Measurements from ENCODE around the gene HSPG2. TPM values are rescaled to one million over a fixed set of nuclear protein-coding genes. Genes with fewer than 3 reads are reported as not detected.
A peak's percentile ranks its signal among the peaks of the same experiment; 100 is the strongest.

The HSPG2 gene
- total and polyA plus RNA-seq, 9 of the 15 experiments (the other 6 are each of a cell fraction or from before 2014, with no cell fraction given), result 0.14 to 160 (median 15.7) TPM

DNA sequence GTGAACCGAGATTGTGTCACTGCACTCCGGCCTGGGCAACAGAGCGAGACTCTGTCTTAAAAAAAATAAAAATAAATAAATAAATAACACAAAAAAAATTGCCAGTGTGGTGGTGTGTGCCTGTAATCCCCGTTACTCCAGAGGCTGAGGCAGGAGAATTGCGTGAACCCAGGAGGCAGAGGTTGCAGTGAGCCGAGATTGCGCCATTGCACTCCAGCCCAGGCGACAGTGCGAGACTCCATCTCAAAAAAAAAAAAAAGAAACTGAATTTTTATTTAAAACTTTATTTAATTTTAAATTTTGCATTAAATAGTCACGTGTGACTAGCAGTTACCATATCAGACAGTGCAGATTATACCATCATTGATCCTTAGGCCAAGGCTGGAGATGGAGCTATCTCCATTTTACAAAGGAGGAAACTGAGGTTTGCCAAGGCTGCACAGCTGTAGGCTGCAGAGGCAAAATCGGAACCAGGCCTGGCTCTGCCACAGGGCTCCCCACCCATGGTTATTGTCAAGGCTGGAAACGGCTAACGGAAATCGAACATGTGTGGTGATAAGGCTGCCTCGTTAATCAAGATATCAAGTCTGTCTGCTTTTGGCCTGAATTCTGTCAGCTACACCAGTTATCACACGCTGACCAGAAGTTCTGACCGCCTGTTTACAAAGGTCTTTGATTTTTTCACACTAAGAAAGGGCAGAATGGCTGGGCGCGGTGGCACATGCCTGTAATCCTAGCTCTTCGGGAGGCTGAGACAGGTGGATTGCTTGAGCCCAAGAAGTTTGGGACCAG lies 20.5 kb downstream of the HSPG2 start (continued):
- no peak for TF ChIP-seq CREBBP (IDR thresholded peaks at IDR 0.05; ENCODE audit: low read depth, low read length)
- TF ChIP-seq, protein P1, sequence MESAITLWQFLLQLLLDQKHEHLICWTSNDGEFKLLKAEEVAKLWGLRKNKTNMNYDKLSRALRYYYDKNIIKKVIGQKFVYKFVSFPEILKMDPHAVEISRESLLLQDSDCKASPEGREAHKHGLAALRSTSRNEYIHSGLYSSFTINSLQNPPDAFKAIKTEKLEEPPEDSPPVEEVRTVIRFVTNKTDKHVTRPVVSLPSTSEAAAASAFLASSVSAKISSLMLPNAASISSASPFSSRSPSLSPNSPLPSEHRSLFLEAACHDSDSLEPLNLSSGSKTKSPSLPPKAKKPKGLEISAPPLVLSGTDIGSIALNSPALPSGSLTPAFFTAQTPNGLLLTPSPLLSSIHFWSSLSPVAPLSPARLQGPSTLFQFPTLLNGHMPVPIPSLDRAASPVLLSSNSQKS (CRISPR knock-in tag; IDR thresholded peaks at IDR 0.05), result no peak
- TF ChIP-seq TCF7L2 (IDR thresholded peaks at IDR 0.05; ENCODE audit: low read depth, low read length), result no peak
- TF ChIP-seq LARP7 (IDR thresholded peaks at IDR 0.05), result no peak
- TF ChIP-seq CHD1 (IDR thresholded peaks at IDR 0.05; ENCODE audit: low read length), result no peak
- TF ChIP-seq BRF1 (IDR thresholded peaks at IDR 0.05; ENCODE audit: borderline replicate concordance, extremely low read depth, insufficient read length), result no peak
- no peak for TF ChIP-seq NCOA6 (IDR thresholded peaks at IDR 0.05)
- TF ChIP-seq HDAC1 (IDR thresholded peaks at IDR 0.05), result peak; percentile 11 to 92; a peak in 2 of 4 replicates
- TF ChIP-seq TARDBP (IDR thresholded peaks at IDR 0.05), result no peak
- TF ChIP-seq MAFK (IDR thresholded peaks at IDR 0.05; ENCODE audit: low read length), result no peak
- TF ChIP-seq AFF4 (CRISPR knock-in tag; IDR thresholded peaks at IDR 0.05), result no peak
- no peak for TF ChIP-seq ZSCAN29 (IDR thresholded peaks at IDR 0.05)
- no peak for TF ChIP-seq ERF (CRISPR knock-in tag; IDR thresholded peaks at IDR 0.05)
- no peak for TF ChIP-seq THRB (CRISPR knock-in tag; conservative IDR thresholded peaks at IDR 0.05)
- no peak for TF ChIP-seq GMEB1 (CRISPR knock-in tag; IDR thresholded peaks at IDR 0.05)
- TF ChIP-seq, protein P2, sequence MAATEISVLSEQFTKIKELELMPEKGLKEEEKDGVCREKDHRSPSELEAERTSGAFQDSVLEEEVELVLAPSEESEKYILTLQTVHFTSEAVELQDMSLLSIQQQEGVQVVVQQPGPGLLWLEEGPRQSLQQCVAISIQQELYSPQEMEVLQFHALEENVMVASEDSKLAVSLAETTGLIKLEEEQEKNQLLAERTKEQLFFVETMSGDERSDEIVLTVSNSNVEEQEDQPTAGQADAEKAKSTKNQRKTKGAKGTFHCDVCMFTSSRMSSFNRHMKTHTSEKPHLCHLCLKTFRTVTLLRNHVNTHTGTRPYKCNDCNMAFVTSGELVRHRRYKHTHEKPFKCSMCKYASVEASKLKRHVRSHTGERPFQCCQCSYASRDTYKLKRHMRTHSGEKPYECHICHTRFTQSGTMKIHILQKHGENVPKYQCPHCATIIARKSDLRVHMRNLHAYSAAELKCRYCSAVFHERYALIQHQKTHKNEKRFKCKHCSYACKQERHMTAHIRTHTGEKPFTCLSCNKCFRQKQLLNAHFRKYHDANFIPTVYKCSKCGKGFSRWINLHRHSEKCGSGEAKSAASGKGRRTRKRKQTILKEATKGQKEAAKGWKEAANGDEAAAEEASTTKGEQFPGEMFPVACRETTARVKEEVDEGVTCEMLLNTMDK (IDR thresholded peaks at IDR 0.05; ENCODE audit: borderline replicate concordance, insufficient read depth, low read depth, low read length, poor library complexity, severe bottlenecking), result no peak
